Activated CD4-positive, alpha-beta T cell treated with anti-CD3 and anti-CD28 coated beads, Interleukin-2, amount 10 ng/mL, durations not matched to agents 24 days and 14 days (primary cell): Measurements from ENCODE around the gene CD40. TPM values are rescaled to one million over a fixed set of nuclear protein-coding genes. Genes with fewer than 3 reads are reported as not detected.

Source experiments
- DNase-seq: peaks from one replicate; pipeline ENCODE4 v3.0.0; 2022
- H3K27ac Mint-ChIP-seq: one replicate; pipeline ENCODE4 v1.8.0; 2022; ENCODE audit warnings: mild to moderate bottlenecking, mixed read lengths
- H3K27me3 Mint-ChIP-seq: one replicate; pipeline ENCODE4 v1.8.0; 2022; ENCODE audit warnings: mixed read lengths
- H3K36me3 Mint-ChIP-seq: one replicate; pipeline ENCODE4 v1.8.0; 2022; ENCODE audit warnings: low read depth, mild to moderate bottlenecking, mixed read lengths
- H3K4me1 Mint-ChIP-seq: one replicate; pipeline ENCODE4 v1.8.0; 2021; ENCODE audit warnings: mixed read lengths
- H3K4me3 Mint-ChIP-seq: one replicate; pipeline ENCODE4 v1.8.0; 2022; ENCODE audit warnings: mild to moderate bottlenecking, moderate library complexity, mixed read lengths
- H3K9me3 Mint-ChIP-seq: one replicate; pipeline ENCODE4 v1.8.0; 2021; ENCODE audit warnings: mixed read lengths
- intact Hi-C: fragments of 100-400 bp; cut with micrococcal nuclease; formaldehyde crosslinking; loops from one replicate; pipeline ENCODE4 v1.15.1; 2023
- total RNA-seq: library from RNA; stranded (reverse); gene quantifications from 2 replicates; pipeline ENCODE4 v1.2.3, GENCODE V29; 2022

CD40 gene
- 2.5 and 2.7 TPM in 2 replicates for total RNA-seq

GRCh38 chr20:46117704-46118467 lies at the start of gene CD40:
TSS of gene CD40 (plus strand) at chr20:46118314. CDS start at chr20:46118344, 30 bp downstream.
- intact Hi-C loops, result no loop called here
- peaks cover 26% of the 10 kb centered on the region for H3K27me3 Mint-ChIP-seq
- H3K36me3 Mint-ChIP-seq, result no peaks in the 10 kb centered on the region
- peaks cover 14% of the 10 kb centered on the region for H3K4me1 Mint-ChIP-seq
- H3K9me3 Mint-ChIP-seq, result no peaks in the 10 kb centered on the region
- H3K27ac Mint-ChIP-seq, result peak within 1 kb of the TSS; percentile 74
- DNase-seq, result peak; percentile 90
- H3K4me3 Mint-ChIP-seq, result peak within 1 kb of the TSS; percentile 91

- H3K27ac Mint-ChIP-seq, result no peak overlapping the region
- no peaks in the 10 kb centered on the region for H3K27me3 Mint-ChIP-seq
- no peaks in the 10 kb centered on the region for H3K4me1 Mint-ChIP-seq
- no peak for DNase-seq
- intact Hi-C loops, result no loop called here
- no peak overlapping the region for H3K4me3 Mint-ChIP-seq
- H3K9me3 Mint-ChIP-seq, result no peaks in the 10 kb centered on the region
- peaks cover 36% of the 10 kb centered on the region for H3K36me3 Mint-ChIP-seq
These were observed 47.8 kb upstream of the CD40 start for GRCh38 chr20:46070215-46070900.

- H3K27me3 Mint-ChIP-seq, result no peaks in the 10 kb centered on the region
- no peaks in the 10 kb centered on the region for H3K4me1 Mint-ChIP-seq
- H3K27ac Mint-ChIP-seq, result no peak overlapping the region
- H3K36me3 Mint-ChIP-seq, result peaks cover 28% of the 10 kb centered on the region
- DNase-seq, result no peak
- H3K4me3 Mint-ChIP-seq, result no peak overlapping the region
- intact Hi-C loops, result no loop called here
- no peaks in the 10 kb centered on the region for H3K9me3 Mint-ChIP-seq
These were observed 46.5 kb upstream of the CD40 start for GRCh38 chr20:46071573-46071972.

- intact Hi-C loops, result no loop called here
- H3K27ac Mint-ChIP-seq, result no peak overlapping the region
- H3K36me3 Mint-ChIP-seq, result peaks cover 27% of the 10 kb centered on the region
- no peaks in the 10 kb centered on the region for H3K9me3 Mint-ChIP-seq
- H3K4me3 Mint-ChIP-seq, result no peak overlapping the region
- no peaks in the 10 kb centered on the region for H3K4me1 Mint-ChIP-seq
- H3K27me3 Mint-ChIP-seq, result no peaks in the 10 kb centered on the region
- no peak for DNase-seq
These were observed 45.1 kb upstream of the CD40 start for GRCh38 chr20:46073024-46073423.

- Mint-ChIP-seq H3K27ac (no peak overlapping the region), H3K27me3 (no peaks in the 10 kb centered on the region)
These were observed 44.7 kb upstream of the CD40 start for GRCh38 chr20:46073443-46073842.

GRCh38 chr20:46074006-46074405 lies 44.1 kb upstream of the CD40 start:
- Mint-ChIP-seq H3K27ac (no peak overlapping the region), H3K4me3 (no peak overlapping the region), H3K4me1 (no peaks in the 10 kb centered on the region), H3K36me3 (peaks cover 23% of the 10 kb centered on the region), H3K9me3 (no peaks in the 10 kb centered on the region), H3K27me3 (no peaks in the 10 kb centered on the region)
- intact Hi-C loops, result no loop called here
- DNase-seq, result no peak

More at GRCh38 chr20:46073443-46073842, 44.7 kb upstream of the CD40 start:
- H3K36me3 Mint-ChIP-seq, result peaks cover 23% of the 10 kb centered on the region
- intact Hi-C loops, result no loop called here
- no peaks in the 10 kb centered on the region for H3K4me1 Mint-ChIP-seq
- no peak for DNase-seq
- no peak overlapping the region for H3K4me3 Mint-ChIP-seq
- no peaks in the 10 kb centered on the region for H3K9me3 Mint-ChIP-seq

GRCh38 chr20:46076806-46077205 lies 41.3 kb upstream of the CD40 start:
- no peak overlapping the region for H3K4me3 Mint-ChIP-seq
- peaks cover 2% of the 10 kb centered on the region for H3K4me1 Mint-ChIP-seq
- H3K36me3 Mint-ChIP-seq, result peaks cover 14% of the 10 kb centered on the region

GRCh38 chr20:46077642-46078305 lies 40.3 kb upstream of the CD40 start:
- Mint-ChIP-seq H3K4me1 (peaks cover 2% of the 10 kb centered on the region), H3K27ac (no peak overlapping the region), H3K27me3 (no peaks in the 10 kb centered on the region), H3K9me3 (no peaks in the 10 kb centered on the region), H3K4me3 (no peak overlapping the region), H3K36me3 (peaks cover 14% of the 10 kb centered on the region)
- no peak for DNase-seq
- intact Hi-C loops, result no loop called here

More at GRCh38 chr20:46076806-46077205, 41.3 kb upstream of the CD40 start:
- H3K27me3 Mint-ChIP-seq, result no peaks in the 10 kb centered on the region
- H3K27ac Mint-ChIP-seq, result no peak overlapping the region
- intact Hi-C loops, result no loop called here
- DNase-seq, result no peak
- H3K9me3 Mint-ChIP-seq, result no peaks in the 10 kb centered on the region

GRCh38 chr20:46078954-46079353 lies 39.2 kb upstream of the CD40 start:
- Mint-ChIP-seq H3K4me1 (peaks cover 4% of the 10 kb centered on the region), H3K27ac (no peak overlapping the region), H3K9me3 (no peaks in the 10 kb centered on the region), H3K27me3 (no peaks in the 10 kb centered on the region), H3K4me3 (no peak overlapping the region), H3K36me3 (peaks cover 13% of the 10 kb centered on the region)
- no peak for DNase-seq
- intact Hi-C loops, result no loop called here

- Mint-ChIP-seq H3K4me1 (peaks cover 10% of the 10 kb centered on the region), H3K27me3 (no peaks in the 10 kb centered on the region), H3K4me3 (no peak overlapping the region), H3K9me3 (no peaks in the 10 kb centered on the region), H3K36me3 (peaks cover 17% of the 10 kb centered on the region), H3K27ac (no peak overlapping the region)
- intact Hi-C loops, result no loop called here
- no peak for DNase-seq
These were observed 37.0 kb upstream of the CD40 start for GRCh38 chr20:46081074-46081473.

- Mint-ChIP-seq H3K9me3 (no peaks in the 10 kb centered on the region), H3K4me1 (peaks cover 22% of the 10 kb centered on the region), H3K36me3 (peaks cover 17% of the 10 kb centered on the region), H3K27me3 (no peaks in the 10 kb centered on the region), H3K27ac (no peak overlapping the region), H3K4me3 (no peak overlapping the region)
- intact Hi-C loops, result no loop called here
- DNase-seq, result no peak
These were observed 35.0 kb upstream of the CD40 start for GRCh38 chr20:46083101-46083500.

GRCh38 chr20:46083531-46084061 lies 34.5 kb upstream of the CD40 start:
- Mint-ChIP-seq H3K27me3 (no peaks in the 10 kb centered on the region), H3K4me1 (peaks cover 26% of the 10 kb centered on the region), H3K4me3 (no peak overlapping the region), H3K27ac (no peak overlapping the region), H3K36me3 (peaks cover 17% of the 10 kb centered on the region), H3K9me3 (no peaks in the 10 kb centered on the region)
- intact Hi-C loops, result no loop called here
- no peak for DNase-seq

- Mint-ChIP-seq H3K27me3 (no peaks in the 10 kb centered on the region), H3K36me3 (peaks cover 14% of the 10 kb centered on the region), H3K27ac (no peak overlapping the region), H3K4me3 (no peak overlapping the region), H3K9me3 (no peaks in the 10 kb centered on the region), H3K4me1 (peaks cover 28% of the 10 kb centered on the region)
- intact Hi-C loops, result loop anchor here (5.0 kb wide), 1 partner anchor 472 kb away; no protein-coding TSS in a partner anchor
- no peak for DNase-seq
These were observed 33.3 kb upstream of the CD40 start for GRCh38 chr20:46084805-46085178.
